NOMO-1 treated with DMSO at 0.1 percent for 48 hours (cell line): ENCODE results near the gene PAOX.

Experiments used
- DNase-seq: peaks from one replicate; lab custom pipeline; 2025; ENCODE audit not compliant: unreplicated experiment; lab: John Stamatoyannopoulos, UW

PAOX gene

DNA sequence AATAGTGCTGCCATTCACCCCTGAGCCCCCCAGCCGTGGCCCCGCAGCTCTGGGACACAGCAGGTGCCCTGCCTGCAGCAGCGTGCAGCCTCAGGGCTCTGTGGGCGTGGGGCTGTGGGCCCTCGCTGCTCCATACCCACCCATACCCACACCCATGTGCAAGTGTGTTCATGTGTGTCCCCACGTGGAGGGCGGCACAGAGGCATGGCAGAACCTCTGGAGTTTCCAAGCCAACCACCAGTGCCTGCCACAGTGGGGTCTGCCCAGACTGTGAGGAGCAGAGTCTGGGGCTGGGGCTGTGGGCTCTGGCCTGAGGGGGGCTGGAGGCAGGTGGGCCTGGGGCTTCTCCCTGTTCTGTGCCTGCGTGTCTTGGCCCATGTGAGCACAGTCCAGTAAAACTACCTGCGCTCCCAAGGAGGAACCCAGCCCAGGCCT is 29.5 kb upstream of the PAOX start:
- DNase-seq = no peak

DNA sequence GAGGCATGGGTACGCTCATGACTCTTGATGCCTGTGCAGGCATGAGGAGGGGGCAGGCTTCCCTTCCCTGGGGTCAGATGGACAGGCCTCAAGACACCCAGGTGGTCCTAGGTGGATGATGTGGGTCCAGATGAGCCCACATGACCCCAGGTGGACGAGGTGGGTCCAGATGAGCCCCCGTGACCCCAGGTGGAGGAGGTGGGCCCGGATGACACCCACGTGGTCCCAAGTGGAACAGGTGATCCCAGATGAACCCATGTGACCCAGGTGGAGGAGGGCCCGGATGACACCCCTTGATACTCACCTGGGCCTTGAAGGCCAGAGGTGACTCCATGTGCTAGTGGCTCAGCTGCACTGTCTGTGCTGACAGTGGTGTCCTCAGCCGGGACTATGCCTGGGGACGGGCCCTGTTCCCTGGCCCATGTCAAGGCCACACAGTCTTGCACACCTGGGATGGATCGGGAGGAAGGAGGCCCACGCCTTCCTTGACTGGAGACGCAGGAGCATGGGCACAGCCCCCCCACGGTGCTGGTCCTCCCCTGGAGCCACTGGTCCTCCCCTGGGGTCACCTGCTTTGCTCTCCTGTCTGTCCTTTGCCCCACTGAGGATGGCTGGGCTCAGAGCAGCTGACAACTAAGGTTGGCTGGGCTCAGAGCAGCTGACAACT is 28.6 kb upstream of the PAOX start:
- DNase-seq = no peak

DNA sequence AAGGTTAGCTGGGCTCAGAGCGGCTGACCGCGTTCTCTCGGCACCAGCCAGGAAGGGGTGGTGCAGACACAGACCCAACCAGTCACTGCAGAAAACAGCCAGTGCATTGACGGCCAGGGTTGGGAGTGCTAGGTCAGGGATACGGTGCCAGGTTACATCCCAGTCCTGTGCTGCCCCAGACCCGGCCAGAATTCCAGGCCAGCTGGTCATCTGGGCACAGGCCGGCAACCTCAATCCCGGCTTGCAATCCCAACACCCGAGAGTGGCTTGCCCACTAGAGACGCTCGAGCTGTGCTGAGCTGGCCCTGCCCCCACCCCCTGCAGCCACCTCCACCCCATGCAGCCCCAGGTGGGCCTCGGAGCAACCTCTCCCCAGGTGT is 28.1 kb upstream of the PAOX start:
- DNase-seq = no peak

DNA sequence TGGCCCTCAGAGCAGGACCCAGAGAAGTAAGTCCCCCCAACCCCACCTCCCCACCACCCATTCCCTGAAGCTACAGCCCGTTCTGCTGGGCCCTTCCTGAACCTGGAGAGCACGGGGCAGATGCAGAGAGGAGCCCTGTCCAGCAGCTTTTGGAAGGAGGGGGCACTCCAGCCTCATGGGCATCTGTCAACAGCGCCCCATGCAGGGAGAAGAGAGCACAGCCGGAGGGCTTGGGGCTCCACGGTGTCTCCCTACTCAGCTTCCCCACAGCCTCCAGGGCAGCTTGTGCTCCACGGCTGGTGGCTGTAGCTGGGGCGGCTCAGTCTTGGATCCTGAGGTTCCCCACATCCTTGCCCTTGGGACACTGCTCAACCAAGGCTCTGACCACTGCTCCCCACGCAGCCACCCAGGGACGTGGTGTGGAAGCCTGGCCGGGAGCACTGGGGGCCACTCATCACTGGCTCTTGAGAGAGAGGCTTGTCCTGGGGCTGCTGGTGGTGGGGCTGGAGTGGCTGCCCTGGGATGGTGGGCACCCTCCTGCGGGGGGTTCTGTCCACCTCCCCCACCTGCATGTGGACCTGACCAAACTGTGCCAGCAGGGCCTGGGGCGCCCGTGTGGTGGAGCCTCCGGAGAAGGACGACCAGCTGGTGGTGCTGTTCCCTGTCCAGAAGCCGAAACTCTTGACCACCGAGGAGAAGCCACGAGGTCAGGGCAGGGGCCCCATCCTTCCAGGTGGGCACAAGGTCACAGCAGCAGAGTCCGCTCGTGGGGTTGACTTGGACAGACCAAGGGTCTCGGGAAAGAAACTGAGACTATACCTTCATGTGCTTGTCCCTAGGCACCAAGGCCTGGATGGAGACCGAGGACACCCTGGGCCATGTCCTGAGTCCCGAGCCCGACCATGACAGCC is 27.4 kb upstream of the PAOX start:
- no peak for DNase-seq

DNA sequence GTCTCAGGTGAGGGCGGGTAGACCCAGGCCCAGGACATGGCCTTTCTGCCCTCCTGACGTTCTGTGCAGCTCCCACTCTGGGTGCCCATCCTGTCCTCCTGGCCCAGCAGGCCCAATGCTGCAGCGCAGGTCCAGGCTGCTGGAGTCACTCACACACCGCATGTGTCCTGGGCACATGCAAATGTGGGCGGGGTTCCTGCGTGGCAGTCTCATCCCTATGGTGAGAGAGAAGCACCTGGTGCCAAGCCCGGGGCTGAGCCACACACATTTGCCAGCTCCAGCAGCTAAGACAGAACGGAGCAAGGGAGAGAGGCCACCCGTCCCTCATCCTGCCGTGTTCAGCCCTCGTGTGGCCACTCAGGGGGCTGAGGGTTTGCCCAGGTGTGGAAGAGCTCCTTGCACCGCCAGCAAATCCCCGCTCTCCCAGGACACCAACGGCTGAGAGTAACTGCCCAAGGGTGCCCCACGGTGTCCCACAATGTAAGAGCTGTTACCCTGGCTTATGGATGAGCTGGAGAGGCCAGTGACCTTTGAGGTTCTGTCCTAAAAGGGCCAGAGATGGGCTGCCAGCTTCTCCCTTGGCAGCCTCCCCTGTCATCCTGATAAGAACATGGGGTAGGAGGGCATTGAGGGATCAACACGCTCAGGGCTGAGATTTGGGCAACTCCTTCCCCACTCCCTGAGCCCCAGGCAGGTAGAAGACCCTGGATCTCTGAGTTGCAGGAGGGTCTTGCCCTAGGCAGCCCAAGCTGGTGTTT is 25.7 kb upstream of the PAOX start:
- no peak for DNase-seq

DNA sequence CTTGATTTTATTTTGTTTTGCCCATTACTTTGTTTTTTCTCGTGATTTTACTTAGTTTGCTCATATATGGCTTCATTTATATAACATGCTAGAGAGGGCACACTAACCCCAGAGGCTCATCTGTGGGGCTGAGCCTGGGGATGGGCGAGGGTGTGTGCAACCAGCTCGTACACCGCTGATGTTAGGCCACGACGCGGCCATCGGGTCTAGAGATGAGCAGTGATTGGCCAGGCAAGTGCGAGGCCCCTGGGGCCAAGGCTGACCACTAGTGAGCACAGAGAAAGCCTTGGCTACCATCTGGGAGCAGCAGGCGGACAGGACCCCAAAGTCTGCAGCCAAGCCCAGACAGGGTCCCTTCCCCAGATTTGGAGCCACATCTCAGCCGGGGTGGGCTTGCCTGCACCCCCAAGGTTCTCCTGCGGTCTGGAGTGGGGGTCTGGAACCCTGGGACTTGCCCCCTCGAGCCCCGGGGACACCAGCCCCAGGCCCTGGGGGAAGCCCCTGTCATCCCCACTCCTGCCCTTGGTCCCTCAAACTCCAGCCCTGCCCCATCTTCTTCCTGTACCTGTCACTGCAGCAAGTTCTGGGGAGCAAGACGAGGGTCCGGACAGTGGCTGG is 25.0 kb upstream of the PAOX start:
- no peak for DNase-seq

DNA sequence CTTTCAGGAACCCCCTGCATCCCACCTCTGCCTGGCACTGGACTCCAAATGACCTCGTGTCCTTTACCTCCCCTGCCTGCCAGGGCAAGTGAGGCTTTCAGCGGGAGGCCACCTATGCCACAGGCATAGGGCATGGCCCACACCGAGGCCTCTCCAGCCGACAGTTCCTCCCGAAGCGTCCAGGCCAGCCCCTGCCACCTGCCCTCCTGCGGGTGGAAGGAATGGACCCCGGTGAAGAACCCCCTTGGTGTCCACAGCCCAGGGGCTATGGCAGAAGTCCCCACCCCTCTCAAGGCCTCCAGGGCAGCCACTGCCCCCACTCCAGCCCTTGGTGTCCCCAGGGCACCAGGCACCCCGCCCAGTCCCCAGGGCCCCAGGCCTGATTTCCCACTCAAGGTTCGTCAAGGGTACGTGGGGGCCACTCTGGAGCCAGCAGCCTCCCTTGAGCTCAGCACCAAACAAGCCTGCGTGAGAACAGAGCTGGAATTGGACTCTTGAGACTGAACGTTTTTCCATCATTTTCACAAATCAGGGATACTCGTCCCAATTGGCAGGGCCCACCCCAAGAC is 24.3 kb upstream of the PAOX start:
- DNase-seq = no peak

DNA sequence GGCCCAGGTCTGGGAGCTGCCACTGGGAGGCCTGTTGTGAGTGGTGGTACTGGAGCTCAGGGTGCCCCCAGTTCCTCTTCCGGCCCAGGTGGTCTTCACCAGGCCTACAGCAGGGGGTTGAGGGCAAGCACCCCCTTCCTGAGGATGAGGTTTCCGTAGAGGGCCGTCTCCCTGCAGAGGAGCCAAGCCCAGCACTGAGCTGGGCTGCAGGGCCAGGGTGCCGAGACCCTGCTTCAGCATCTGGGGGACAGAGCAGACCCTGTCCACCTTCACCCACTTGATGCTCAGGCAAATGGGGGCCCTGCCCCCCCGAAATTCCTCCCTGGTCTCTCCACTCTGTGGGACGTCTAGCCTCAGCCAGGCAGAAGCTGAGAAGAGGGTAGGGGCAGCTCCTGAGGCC is 23.8 kb upstream of the PAOX start:
- no peak for DNase-seq

DNA sequence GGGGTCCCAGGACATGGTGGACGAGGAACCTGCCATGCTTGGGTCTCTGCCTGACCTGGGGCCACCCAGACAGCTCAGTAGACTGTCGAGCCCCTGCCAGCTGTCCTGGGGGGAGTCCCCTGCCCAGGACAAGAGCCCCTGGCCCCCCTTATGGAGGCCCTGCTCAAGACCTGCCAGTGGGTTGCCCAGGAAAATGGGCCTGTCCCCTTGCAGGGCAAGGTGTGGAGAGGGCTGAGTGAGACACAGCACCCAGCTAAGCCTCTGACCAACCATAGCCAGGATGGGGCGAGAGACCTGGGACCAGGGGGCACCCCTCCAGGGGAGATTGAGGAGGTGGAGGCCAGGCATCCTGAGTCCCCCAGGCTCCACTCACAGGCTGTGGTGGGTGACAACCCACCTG is 23.1 kb upstream of the PAOX start:
- DNase-seq = no peak

DNA sequence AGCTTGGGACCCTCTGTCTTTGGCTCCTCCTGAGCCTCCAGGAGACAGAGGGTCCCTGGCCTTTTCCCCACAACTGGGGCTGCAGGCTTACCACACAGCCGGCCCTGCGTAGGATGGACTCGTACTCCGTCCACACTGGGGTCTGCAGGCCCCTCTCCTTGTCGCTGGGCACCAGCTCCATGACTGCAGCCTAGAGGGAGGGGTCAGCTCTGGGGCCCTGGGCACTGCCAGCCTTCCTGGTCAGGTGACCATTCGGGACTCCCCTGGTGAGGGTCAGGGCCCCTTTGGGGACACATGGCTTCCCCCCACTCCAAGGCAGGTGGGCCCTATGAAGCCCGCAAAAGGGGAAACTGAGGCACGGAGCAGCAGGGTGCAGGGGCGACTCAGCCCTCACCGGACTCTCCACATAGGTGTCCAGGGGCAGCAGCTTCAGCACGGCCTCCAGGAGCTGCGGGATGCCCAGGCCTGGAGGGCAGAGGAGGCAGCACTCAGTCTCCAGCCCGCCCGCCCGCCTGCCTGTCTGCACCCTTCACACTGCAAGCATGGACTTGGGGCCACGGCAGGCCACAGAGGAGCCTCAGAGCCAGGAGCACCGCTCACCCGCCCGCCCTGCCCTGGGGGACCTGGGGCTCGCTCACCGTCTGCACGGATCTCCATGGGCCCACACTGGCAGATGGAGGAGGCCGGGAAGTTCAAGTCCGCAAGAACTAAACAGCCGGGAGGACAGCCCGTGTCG is 22.3 kb upstream of the PAOX start:
- DNase-seq = no peak

DNA sequence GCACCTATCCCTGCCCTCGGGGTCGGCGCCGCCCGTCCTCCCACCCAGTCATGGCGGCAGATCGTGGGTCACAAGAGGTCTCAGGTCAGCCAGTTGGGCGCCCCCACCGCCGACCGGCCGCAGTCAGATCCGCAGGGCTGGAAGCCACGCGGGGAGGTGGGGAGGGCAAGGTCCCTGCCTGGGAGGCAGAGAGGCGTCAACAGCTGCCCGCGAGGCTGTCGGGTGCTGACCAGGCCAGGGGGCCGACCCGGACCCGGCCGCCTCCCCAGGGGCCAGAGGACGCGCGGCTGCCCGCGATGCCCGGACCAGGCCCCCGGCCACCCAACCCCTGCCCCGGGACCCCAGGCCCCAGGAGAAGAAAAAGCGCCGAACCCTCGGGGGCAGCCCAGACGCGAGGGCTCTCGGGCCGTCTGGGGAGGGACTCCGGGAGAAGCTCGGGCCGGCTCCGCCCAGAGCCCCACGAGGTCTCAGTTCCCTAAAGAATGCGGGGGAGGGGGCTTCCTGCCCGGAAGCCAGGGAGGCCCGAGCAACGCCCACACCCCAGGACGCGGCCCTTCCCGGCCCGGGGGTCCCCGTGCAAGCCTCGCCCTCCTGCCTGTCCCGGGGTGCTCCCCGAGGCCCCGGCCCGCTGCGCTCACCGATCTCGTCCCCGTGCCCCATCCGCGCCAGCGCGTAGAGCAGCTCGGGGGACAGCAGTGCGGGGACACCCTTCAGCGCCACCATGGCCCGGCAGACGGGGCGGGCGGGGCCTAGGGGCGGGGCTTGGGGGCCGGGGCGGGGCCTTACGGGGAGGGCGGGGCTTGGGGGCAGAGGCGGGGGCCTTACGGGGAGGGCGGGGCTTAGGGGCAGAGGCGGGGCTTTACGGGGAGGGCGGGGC is 21.5 kb upstream of the PAOX start, which contains the start of gene FUOM:
Gene FUOM (minus strand): TSS at position 735 of the 877 bp plus-strand sequence. CDS start 12 bp downstream, at position 723.
- peak; percentile 70 for DNase-seq

DNA sequence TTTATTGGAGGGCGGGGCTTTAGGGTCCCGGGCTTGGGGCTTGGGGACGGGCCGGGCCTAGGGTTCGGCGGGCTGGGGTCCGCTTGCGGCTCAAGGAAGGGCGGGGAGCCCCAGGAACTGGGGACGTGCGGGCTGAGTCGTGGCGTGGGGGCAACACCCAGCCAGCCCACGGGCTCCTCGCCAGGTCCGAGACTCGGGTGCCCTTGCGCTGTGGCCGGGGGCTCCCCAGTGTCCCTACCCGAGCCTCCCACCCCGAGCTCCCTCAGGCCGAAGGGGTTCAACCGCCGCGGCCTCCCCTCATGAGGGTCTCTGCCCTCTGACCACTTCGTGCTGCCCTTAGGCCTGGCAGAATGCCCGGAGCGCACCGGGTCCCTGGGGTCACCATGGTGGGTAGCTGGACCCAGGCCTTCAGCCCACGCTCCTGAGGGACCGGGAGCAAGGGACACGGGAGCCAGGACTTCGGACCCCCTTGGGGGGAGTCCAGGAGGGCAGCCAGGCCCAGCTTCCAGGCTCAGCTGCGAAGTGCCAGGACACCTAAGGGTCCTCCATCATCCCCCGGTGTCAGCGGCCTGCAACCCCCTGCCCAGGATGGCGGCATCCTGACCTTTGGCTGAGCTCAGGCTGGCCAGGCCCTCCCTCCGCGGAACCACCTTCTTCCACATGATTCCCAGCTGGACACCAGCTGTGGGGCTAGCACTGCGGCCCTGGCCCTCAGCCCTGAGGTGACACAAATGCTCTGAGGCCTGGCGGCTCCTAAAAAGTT is 20.7 kb upstream of the PAOX start:
- no peak for DNase-seq

DNA sequence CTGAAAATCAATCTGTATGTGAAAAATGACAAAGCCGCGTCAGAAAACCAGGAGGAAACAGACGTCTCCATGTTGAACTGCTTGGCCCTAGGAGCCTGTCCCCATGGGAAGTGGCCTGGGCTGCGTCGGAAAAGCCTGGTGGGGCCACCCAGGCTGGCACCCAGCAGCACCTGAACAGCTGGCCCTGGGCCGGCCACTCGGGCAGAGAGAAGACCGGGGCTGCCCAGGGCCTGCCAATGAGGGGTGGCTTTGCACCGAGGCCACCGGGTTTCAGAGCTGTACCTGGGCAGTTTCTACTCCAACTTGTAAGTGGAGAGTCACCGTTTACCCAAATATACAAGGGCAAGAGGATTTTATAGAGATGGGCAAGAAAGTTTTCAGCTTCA is 20.1 kb upstream of the PAOX start:
- DNase-seq = no peak

DNA sequence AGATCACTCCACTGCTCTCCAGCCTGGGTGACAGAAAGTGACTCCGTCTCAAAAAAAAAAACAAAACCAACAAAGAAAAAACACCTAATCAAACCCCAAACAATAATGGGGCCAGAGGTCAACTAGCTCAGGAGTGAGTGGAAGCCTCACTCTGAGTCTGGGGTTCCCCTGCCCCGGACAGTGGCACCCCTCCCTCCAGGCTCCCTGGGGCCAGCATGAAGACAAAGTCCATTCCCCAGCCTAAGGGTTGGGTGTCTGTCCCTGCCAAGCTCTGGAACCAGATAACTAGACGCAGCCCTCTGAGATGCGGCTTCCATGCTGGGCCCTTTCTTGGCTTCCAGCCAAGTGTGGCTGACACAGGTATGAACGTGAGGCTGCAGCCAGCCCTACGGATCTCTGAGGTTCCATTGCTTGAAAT is 19.5 kb upstream of the PAOX start:
- DNase-seq = no peak

DNA sequence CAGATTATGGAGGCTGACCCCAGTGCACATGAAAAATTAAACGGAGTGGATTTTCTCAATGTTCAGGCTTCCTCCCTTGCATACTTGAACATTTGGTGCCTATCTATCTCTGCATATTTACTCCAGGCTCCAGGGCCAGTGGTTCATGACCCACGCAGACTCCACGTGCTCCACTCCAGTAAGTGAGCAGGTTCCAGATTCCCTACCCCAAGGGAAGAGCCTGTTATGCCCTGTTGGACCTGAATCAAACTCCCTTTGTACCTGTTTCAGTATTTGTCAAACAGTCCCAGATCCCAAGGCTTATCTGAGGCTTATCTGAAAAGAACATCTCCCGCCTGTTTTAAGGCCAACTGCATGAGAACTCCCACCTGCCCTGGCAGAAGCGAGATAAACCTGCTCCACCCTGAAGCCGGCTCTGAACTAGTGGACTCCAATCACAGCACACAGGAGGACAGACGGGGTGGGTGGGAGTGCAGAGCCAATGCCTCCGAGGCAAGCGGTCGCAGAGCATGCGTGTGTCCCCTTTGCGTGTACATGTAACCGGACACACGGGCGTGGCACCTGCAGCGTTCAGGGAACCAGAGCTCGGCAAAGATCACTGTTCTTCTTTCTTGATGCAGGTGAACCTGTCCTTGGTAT is 19.0 kb upstream of the PAOX start:
- DNase-seq = no peak

DNA sequence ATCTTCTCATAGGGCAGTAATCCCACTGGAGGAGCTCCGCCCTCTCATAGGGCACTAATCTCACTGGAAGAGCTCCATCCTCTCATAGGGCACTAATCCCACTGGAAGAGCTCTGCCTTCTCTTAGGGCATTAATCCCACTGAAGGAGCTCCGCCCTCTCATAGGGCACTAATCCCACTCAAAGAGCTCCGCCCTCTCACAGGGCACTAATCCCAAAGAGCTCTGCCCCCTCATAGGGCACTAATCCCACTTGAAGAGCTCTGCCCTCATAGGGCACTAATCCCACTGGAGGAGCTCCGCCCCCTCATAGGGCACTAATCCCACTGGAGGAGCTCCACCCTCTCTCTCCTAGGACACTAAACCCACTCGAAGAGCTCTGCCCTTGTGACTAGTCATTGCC is 17.8 kb upstream of the PAOX start:
- DNase-seq = no peak

DNA sequence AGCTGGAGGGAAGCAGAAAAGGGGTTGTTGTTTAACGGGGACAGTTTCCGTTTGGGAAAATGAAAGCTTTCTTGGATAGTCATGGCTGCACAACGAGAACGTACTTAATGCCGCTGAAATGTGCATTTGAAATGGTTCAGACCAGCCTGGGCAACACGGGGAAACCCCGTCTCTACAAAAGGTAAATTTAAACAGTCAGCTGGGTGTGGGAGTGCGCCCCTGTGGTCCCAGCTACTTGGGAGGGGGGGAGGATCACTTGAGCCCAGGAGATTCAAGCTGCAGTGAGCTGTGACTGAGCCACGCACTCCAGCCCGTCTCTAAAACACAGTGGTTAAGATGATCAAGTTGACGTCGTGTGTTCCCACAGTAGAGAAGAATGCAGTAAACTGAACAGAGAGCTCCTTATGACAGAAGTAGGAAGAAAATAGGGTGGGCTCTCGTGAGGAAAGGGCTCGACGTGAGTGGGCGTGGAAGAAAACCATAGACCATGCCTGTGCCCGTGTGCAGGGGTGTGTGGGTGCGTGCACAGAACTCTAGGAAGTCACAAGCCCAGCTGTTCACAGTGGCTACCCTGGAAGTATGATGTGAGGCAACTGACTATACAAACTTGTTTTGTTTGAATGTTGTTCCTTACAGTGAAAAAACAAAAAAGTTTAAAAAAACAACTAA is 17.2 kb upstream of the PAOX start:
- no peak for DNase-seq

DNA sequence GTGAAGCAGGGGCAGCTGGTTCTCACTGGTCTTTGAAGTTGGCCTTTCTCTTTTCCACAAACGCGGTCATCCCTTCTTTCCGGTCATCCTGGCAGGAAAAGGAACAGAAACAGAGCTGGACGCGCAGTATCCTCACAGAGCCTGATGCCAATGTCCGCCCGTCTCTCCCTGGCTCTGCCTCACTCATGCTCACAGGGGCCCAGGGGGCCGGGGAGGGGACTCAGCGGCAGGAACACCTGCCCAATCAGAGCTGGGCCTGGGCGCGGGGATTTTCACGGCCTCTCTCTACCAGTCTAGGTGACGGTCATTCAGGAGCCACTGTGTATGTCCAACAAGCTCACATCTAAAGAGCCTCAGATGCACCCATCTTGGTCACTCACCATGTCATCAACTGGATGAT is 16.2 kb upstream of the PAOX start:
- DNase-seq = no peak
